ENCODE results near the gene NKPD1. TPM values are rescaled to one million over a fixed set of nuclear protein-coding genes. Genes with fewer than 3 reads are reported as not detected.
A peak's percentile ranks its signal among the peaks of the same experiment; 100 is the strongest.

Gene NKPD1
- total RNA-seq, 2 donors from 2014 or later: 0.07 TPM; not detected in 1

DNA sequence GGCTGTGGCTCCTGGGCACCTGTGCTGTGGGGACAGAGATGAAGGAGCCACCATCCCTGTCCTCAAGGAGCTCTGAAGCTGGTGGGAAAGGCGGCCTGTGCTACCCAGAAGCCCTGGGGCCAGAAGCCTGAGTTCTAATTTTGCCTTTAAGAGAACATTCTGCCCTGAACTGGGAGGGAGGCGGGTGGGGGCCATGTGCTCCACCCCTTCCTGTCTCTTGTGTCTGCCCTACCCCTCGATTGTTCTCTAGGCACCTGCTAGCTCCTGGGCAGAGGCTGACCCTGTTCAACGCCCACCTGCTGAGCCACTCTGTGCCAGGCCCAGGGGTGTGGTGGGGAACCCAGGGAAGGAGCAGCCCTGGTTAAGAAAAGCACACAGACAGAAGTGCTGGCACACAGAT is 11.4 kb upstream of the NKPD1 start:
- no peak for TF ChIP-seq CTCF (IDR thresholded peaks at IDR 0.05)
- Histone ChIP-seq H3K27me3 (no peaks in the 10 kb centered on the region), H3K27ac (no peak overlapping the region), H3K9me3 (no peaks in the 10 kb centered on the region), H3K4me3 (no peak overlapping the region), H3K36me3 (no peaks in the 10 kb centered on the region), H3K9ac (ENCODE audit: low read depth in 2 of 2, low read length in 2 of 2) (peak overlapping the region in 1 of 2 donors; percentile 43), H3K4me1 (no peaks in the 10 kb centered on the region)
- DNase-seq: no peak
- intact Hi-C loops (cut with DNase I): no loop called here

GRCh38 chr19:45171211-45171623 is 10.4 kb upstream of the NKPD1 start:
- Histone ChIP-seq H3K27me3 (no peaks in the 10 kb centered on the region), H3K36me3 (no peaks in the 10 kb centered on the region), H3K9ac (ENCODE audit: low read depth in 2 of 2, low read length in 2 of 2) (no peak overlapping the region), H3K4me1 (no peaks in the 10 kb centered on the region), H3K4me3 (no peak overlapping the region), H3K9me3 (no peaks in the 10 kb centered on the region), H3K27ac (peak overlapping the region; percentile 12)
- intact Hi-C loops (cut with DNase I): no loop called here
- no peak for TF ChIP-seq CTCF (IDR thresholded peaks at IDR 0.05)
- no peak for DNase-seq

DNA sequence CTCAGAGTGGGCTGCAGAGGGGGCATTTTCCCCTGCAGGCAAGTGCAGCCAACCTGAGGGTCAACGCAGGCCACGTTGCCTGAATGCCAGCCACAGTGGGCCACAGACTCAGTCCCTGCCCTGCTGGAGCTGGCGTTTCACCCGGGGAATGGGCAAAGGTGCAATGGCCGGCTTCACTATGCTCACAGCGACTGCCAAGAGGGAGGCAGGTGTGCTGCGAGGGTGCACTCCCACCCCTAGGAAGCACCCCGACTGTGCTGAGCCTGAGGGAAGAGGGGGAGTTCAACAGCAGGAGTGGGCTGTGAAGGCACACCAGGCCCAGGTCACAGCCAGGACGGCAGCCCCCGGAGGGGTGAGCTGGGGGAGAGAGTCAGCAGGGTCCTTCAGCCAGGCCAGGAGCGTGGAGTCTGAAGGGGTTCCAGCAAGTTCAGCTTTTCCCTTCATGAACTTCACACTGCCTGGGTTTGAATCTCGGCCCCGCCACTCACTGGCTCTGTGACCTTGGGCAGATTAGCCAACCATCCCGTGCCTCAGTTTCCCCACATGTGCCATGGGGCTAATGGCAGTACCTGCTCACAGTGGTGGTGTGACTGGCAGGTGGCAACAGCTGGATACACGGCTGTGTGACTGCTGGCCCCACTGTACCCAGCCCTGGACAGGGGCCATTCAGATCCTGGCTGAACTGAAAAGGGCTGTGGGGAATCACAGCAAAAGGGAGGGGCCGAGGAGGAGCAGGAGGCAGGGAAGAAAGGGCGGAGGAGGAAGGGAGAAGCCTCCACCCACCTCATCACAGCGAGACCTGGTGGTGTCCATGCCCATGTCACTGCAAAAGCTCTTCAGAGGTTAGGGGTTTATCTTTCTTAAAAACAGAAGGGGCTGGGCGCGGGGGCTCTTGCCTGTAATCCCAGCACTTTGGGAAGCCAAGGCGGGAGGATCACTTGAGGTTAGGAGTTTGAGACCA is 9.6 kb upstream of the NKPD1 start:
- no peak overlapping the region for H3K27ac ChIP-seq
- intact Hi-C loops (cut with DNase I): no loop called here
- no peaks in the 10 kb centered on the region for H3K9me3 ChIP-seq
- no peak for TF ChIP-seq CTCF (IDR thresholded peaks at IDR 0.05)
- no peaks in the 10 kb centered on the region for H3K36me3 ChIP-seq
- no peaks in the 10 kb centered on the region for H3K27me3 ChIP-seq
- no peak overlapping the region for H3K9ac ChIP-seq (ENCODE audit: low read depth in 2 of 2, low read length in 2 of 2)
- H3K4me1 ChIP-seq: no peaks in the 10 kb centered on the region
- no peak overlapping the region for H3K4me3 ChIP-seq
- DNase-seq: peak; percentile 23

DNA sequence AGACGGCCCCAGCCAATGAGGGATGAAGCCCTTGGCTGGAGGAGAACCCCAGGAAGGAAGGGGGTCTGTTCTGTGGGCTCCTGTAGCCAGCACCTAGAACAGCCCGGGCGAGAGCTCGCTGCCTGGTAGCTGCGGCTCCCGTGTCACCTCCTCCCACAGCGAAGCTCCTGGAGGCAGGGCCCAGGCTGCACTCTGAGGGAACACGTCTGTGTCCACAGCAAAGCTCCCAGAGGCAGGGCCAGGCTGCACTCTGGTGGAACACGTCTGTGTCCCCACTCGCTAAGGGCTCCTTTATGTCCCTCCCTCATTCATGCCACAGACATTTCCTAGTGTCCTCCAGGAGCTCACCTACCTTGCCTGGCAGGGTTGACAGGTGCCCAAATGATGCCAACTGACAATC is 8.8 kb upstream of the NKPD1 start:
- Histone ChIP-seq H3K27me3 (no peaks in the 10 kb centered on the region), H3K9ac (ENCODE audit: low read depth in 2 of 2, low read length in 2 of 2) (no peak overlapping the region), H3K9me3 (no peaks in the 10 kb centered on the region), H3K4me1 (peaks cover 5% of the 10 kb centered on the region), H3K36me3 (no peaks in the 10 kb centered on the region), H3K4me3 (no peak overlapping the region), H3K27ac (no peak overlapping the region)
- no peak for TF ChIP-seq CTCF (IDR thresholded peaks at IDR 0.05)
- intact Hi-C loops (cut with DNase I): no loop called here
- DNase-seq: no peak

DNA sequence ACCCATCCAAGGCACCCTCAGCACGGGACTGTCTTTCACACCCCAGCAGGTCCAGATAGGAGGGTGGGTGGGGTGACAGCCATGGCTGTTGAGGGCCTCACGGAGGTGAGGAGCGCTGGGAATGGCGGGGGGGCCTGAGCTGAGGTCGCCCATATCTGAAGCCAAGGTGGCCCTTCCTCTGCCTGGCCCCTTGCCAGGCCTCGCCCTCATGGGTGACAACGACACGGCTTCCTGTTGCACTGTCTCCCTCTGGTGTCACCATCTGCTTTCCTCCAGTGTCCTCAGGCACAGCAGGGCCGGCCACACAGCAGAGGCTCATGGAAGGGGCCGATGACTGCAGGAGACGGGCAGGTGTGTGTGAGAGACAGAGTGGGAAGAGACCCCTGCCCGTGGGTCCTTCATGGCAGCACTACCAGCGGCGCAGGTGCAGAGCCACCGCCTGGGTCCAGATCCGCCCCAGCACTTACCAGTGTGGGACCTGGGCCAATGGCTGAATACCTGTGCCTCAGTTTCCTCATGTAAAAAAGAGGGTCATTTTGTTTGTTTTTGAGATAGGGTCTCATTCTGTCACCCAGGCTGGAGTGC is 8.1 kb upstream of the NKPD1 start:
- Histone ChIP-seq H3K4me1 (peaks cover 8% of the 10 kb centered on the region), H3K9me3 (no peaks in the 10 kb centered on the region), H3K27ac (no peak overlapping the region), H3K9ac (ENCODE audit: low read depth in 2 of 2, low read length in 2 of 2) (no peak overlapping the region), H3K27me3 (no peaks in the 10 kb centered on the region), H3K36me3 (no peaks in the 10 kb centered on the region), H3K4me3 (no peak overlapping the region)
- intact Hi-C loops (cut with DNase I): no loop called here
- TF ChIP-seq CTCF (IDR thresholded peaks at IDR 0.05): no peak
- no peak for DNase-seq
